ENCODE measurements around the gene PNPLA2.

PNPLA2 gene

DNA sequence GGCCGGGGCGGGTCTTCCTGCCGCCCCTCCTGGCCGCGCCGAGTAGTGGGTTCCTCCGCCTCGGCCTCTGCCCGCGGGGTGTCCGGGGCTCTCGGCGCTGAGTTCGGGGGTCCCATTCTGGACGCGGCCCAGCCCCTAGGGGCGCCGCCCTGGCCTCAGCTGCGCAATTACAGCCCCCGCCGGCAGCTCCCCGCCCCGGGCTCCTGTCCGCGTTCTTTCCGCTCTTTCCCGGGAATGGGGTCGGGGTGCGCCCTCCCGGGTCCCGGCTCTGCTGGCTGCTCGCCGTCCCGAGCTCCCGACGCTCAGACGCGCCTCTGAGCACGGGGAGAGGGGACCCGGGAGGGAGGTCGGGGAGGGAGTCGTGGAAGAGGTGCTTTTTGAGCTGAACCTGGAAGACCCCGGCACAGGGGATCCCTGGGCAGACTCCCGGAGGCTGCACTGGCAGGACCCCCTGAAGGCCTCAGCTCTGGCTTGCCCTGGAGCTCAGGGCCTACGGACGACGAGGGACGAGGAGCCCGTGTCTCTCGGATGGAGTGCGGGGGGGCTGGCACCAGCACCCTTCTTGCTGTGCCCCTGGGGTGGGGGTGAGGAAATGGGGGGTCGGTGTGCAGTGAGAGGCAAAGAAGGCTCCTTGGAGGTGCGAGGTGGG is 24.5 kb downstream of the PNPLA2 start:
- no peak for DNase-seq (ENCODE audit: extremely low read depth, low read depth)
- TF ChIP-seq, protein P1, sequence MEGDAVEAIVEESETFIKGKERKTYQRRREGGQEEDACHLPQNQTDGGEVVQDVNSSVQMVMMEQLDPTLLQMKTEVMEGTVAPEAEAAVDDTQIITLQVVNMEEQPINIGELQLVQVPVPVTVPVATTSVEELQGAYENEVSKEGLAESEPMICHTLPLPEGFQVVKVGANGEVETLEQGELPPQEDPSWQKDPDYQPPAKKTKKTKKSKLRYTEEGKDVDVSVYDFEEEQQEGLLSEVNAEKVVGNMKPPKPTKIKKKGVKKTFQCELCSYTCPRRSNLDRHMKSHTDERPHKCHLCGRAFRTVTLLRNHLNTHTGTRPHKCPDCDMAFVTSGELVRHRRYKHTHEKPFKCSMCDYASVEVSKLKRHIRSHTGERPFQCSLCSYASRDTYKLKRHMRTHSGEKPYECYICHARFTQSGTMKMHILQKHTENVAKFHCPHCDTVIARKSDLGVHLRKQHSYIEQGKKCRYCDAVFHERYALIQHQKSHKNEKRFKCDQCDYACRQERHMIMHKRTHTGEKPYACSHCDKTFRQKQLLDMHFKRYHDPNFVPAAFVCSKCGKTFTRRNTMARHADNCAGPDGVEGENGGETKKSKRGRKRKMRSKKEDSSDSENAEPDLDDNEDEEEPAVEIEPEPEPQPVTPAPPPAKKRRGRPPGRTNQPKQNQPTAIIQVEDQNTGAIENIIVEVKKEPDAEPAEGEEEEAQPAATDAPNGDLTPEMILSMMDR (IDR thresholded peaks at IDR 0.05; ENCODE audit: low read depth, low read length) = no peak

DNA sequence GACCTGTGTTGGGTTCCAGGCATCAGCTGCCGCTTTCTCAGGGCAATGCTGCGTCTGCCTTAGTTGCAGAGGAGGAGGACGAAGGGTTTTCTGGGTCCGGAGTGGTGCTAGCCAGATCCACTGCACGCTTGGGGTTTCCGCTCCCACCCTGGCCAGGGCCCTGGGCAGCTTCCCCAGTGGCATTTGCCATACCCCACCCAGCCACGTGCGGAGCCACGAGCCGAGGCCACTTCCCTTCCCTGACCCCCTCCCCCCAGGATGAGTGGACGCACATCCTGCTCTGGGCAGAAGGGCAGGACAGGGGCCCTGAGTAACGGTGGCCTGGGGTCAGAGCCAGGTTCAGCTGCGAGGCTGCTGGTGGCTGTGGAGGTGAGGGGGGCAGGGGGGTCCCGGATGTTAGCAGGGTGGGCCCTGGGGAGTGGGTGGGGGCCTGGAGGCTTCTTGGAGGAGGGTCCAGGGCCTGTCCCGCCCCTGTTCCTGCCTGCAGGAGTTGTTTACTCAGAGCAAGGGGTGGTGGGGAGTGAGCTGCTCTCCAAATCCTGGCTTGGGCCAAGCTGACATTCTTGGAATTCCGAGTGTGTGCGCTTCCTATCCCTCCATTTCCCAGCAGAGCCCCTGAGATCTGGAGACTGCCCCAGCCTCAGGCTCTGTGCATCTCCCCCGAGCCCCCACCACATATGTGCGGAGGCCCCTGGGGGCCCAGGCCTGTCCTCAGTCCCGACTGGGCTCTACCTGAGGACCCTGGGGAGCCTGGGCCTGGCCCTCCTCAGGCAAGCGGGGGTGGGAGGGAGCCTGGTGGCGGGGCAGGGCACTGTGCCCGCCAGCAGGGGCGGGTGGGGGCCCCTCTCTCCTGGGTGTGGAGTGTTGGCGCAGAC is 25.3 kb downstream of the PNPLA2 start:
- peak; percentile 92 for DNase-seq (ENCODE audit: extremely low read depth, low read depth)
- TF ChIP-seq, protein P1 (IDR thresholded peaks at IDR 0.05; ENCODE audit: low read depth, low read length) = no peak

DNA sequence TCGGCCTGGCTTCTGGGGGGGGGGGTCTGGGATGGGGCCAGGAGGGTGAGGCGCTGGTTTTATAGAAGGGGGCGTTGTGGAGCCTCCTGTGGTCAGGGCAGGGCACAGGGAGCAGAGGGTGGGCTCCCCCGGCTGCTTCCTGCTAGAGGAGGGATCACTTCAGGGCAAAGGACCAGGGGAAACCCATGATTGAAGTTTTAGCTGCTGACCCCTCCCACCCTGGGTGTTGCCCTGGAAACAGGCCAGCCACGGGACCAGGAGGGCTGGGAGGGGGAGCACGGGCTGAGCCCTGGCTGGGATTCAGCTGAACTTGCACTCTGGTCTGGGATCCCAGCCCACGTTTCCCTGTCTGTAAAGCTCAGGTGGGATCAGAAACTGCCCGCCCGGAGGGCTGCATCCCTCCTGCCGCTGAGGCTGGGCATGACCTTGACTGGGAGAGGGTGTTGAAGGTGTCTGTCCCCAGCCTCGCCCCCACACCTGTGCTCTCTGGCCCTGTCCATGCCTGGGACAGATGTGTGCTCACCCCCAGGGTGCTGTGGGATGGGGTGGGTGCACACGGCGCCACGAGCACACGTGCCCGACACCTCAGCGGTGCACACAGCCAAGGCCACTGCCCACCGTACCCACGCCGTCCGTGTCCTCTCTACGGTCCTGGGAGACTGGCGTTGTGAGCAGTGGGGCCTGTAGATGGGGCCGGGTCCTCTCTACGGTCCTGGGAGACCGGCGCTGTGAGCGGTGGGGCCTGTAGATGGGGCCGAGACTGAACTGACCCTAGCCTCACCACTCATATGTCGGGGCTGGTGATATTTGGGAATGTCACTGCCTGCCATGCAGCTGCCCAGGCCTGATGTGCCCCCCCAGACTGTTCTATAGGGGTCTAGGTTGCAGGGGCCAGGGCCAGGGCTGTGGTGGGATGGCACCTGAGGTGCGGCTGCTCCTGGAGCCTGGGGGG is 26.3 kb downstream of the PNPLA2 start:
- TF ChIP-seq, protein P1 (IDR thresholded peaks at IDR 0.05; ENCODE audit: low read depth, low read length) = no peak; the same call in 1 of the 2 replicates
- DNase-seq (ENCODE audit: extremely low read depth, low read depth) = peak; percentile 96

DNA sequence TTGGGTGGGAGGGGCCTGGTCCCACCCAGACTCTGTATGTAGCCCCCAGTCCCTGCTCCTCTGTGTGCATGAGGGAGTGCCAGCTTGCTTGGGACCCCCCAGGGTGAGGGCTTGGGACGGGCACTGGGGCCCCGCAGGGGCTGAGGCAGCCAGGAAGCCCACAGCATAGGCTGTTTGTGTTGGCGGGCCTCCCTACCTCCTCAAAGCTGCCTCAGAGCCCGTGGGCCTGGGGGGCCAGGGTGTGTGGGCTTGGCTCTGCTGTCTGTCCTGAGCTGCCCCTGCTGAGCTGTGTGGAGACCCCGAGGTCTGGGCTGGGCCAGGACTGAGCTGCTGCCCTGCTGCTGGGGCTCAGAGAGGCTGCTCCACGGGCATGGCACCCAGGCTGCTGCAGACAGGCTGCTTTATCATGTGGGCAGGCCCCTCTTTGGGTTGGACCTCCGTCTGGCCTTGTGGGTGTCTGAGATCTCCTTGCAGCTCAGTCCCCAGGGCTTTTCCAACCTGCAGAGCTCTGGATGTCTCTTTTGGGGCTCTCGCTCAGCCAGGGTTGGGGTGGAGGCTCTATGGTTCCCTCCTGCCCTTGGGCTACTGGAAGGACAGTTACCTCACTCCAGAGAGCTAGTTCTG is 27.3 kb downstream of the PNPLA2 start:
- TF ChIP-seq, protein P1 (IDR thresholded peaks at IDR 0.05; ENCODE audit: low read depth, low read length) = no peak
- no peak for DNase-seq (ENCODE audit: extremely low read depth, low read depth)

DNA sequence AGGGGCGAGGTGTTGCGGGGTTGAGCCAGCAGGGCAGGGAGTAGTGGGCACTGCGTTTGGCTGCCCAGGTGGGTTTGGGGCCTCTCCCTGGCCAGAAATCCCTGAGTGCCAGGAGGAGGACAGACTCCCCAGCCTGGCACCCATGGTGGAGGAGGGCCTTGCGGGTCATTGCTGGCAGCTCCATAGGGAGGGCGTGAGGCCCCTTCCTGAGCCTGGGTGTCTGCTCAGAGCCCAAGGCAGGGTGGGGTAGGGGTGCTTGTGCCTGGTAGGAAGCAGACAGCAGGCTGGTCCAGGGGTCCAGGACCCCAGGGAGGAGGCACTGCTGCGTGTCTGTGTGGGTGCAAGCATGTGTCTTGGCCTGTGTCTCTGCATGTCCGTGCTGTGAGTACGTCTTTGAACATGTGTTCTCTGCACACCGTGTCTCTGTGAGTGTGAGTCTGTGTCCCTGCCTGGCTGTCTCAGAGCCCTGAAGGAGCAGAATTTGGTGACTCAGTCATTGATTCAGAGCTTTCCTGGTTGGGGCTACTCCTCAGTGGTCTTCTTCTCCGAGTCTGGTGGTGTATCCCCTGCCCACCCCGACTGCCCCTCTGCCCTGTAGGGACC is 27.9 kb downstream of the PNPLA2 start:
- TF ChIP-seq, protein P1 (IDR thresholded peaks at IDR 0.05; ENCODE audit: low read depth, low read length) = no peak
- DNase-seq (ENCODE audit: extremely low read depth, low read depth) = no peak

DNA sequence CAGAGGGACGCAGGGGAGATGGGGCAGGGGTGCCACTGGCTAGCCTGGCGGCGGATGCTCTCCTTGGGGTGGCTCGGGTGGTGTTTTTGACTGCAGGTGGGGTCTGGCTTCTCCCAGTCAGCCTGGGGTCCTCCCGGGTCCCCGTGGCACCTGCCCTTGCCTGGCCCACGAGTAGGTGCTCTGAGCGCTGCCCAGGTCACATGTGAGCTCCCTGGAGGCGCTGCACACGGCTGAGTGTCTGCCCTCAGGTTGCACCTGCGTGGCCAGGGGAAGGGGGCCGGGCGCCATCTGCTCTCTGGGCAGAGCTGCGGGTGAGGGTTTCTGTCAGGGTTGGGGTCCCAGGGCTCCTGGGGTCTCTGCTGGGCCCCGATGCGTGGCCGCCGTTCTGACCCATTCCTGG is 29.2 kb downstream of the PNPLA2 start:
- DNase-seq (ENCODE audit: extremely low read depth, low read depth) = no peak
- TF ChIP-seq, protein P1 (IDR thresholded peaks at IDR 0.05; ENCODE audit: low read depth, low read length) = no peak
